ENCODE data around the gene CILP2.

The CILP2 gene, protein sequence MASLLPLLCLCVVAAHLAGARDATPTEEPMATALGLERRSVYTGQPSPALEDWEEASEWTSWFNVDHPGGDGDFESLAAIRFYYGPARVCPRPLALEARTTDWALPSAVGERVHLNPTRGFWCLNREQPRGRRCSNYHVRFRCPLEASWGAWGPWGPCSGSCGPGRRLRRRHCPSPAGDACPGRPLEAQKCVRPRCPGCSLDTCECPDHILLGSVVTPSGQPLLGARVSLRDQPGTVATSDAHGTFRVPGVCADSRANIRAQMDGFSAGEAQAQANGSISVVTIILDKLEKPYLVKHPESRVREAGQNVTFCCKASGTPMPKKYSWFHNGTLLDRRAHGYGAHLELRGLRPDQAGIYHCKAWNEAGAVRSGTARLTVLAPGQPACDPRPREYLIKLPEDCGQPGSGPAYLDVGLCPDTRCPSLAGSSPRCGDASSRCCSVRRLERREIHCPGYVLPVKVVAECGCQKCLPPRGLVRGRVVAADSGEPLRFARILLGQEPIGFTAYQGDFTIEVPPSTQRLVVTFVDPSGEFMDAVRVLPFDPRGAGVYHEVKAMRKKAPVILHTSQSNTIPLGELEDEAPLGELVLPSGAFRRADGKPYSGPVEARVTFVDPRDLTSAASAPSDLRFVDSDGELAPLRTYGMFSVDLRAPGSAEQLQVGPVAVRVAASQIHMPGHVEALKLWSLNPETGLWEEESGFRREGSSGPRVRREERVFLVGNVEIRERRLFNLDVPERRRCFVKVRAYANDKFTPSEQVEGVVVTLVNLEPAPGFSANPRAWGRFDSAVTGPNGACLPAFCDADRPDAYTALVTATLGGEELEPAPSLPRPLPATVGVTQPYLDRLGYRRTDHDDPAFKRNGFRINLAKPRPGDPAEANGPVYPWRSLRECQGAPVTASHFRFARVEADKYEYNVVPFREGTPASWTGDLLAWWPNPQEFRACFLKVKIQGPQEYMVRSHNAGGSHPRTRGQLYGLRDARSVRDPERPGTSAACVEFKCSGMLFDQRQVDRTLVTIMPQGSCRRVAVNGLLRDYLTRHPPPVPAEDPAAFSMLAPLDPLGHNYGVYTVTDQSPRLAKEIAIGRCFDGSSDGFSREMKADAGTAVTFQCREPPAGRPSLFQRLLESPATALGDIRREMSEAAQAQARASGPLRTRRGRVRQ

DNA sequence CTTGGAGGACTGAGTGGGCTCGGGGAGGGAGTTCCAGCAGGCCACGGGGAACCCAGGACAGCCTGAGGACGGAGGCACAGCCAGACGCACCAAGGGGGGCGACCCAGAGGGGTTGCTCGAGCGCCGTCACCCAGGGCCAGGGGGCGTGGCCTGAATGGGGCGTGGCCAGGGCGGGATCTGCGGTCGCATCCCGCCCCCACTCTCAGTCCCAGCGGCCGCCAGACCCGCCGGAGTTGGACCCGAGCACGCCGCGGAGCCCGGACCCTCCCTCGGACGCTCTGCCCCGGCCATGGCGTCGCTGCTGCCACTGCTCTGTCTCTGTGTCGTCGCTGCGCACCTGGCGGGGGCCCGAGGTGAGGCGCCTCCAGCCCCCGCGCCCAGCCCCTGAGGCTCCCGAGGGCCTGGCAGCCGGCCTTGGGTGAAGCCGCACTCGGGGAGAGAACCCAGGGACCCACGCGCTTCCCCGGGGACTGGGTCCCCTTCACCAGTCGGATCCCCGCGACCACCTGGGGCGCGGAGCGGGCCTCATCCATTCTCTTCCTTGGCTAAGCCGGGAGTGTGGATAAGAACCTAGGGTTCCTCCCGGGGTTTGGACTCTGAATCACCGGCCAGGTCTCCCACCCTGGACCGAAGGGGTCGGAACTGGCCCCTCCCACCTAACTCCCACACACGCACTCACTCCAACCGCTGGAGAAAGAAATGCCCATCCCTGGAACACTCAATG lies at the start of gene CILP2:
TSS of gene CILP2 (plus strand) at position 205 of the 724 bp plus-strand sequence. CDS start at position 290, 85 bp downstream.
- no peak for DNase-seq

DNA sequence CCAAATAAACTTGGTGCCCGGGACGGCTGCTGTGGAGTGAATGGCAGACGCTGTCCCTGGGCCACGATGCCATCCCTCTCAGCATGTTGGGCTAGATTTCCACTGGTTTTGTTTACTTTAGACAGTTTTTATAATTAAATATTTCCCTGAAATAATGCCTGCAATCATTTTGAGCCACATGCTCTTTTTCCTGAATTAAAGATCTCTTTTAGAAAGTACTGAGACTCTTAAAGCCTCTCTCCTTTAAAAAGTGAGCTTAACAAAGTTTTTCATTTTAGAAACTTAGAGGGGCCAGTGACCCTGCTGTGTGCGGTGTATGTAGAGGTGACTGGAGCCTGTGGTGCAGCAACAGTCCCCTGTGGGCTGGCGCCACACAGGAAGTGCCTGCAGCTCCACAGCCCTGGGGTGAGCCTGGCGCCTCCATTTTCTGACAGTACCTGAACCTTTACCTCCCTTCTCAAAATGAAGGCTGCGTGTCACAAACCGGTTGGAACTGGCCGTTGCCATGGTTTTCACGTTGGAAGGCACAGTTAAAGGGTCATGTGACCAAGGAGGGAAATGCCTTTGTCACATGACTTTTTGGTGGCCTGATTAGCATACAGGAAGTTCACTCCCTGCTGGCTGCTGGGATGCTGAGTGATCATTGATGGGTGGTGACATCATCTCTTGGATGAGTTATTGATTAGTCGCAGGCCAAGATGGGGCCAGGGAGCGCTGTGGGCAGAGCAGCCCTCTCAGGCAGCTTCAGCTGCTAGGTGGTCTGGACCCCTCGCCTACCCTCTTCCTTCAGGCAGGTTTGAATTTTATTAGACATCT lies 49.0 kb upstream of the CILP2 start:
- no peak for DNase-seq

DNA sequence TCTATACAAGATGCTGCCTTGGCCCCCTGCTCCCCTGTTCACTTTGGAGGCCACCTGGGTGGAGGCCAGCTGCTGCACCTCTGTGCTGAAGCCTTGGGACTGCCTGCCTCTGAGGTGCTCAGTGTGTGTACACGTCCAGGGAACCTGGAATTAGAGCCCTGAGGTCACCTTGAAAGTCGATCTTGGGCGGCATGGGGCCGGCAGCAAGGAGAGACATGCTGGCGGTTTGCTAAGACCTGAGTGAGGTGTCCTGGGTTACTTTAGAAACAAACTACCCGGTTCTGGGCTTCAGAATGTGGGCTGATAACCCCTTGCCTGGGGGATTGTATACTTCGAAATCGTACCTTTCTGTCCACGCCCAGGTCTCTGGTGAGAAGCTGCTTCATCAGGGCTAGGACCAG lies 48.3 kb upstream of the CILP2 start:
- DNase-seq, result no peak

DNA sequence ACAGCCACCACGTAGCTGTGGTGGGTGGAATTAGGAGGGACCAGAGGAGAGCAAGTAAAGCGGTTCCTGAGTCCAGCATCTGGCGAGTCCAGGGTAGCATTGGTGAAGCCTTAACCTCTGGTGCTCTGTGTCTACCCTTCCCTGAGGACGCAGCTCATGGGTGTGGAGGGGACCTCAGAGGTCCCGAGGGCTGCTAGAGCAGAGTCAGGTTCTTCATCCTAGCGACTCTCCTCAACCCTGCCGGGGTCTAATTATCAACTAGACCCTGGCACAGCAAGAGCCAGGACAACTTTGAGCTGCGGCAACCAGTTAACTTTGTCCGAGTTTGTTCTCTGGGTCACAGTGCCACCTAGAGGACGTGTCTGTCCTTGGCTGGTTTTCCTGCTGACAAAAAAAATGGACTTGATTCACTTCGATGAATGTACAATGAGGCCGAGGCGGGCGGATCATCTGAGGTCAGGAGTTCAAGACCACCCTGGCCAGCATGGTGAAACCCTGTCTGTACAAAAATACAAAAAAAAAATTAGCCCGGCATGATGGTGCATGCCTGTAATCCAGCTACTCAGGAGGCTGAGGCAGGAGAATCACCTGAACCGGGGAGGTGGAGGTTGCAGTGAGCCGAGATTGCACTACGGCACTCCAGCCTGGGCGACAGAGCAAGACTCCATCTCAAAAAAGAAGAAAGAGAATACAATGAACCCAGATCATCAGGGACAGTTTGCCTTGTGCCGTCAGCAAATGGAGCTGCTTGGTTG lies 47.7 kb upstream of the CILP2 start:
- DNase-seq, result peak; percentile 39

DNA sequence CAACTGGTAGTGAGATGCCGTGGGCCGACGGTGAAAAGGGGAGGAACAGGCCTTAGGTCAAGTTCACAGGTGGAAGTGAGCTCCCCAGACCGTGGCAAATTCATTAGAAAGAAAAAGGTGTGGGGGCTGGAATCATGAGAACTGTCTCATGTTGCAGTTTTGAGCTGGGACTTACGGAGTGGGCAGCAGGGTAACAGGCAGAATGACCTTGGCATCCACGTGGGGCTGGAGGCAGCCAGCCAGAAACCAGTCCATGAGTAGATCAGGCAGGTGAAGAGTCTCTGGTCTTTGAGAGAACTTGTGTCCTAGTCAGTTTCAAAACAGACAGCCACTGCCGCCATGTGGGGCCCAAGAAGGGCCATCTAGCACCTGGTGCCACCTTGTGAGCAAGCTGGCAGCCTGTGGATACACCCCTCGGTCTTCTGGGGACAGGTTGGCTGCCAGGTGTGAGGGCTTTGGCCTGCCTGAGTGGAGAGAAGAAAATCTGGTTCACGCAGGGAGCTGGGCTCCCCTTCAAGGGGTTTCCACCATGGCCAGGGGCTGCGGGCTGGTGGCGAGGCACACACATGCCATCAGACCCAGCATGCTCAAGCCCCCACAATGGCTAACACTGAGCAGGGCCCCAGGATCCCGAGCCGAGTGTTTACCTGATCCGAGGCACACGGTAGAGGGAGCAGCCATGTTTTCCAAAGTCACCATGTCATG lies 46.6 kb upstream of the CILP2 start:
- DNase-seq, result no peak

DNA sequence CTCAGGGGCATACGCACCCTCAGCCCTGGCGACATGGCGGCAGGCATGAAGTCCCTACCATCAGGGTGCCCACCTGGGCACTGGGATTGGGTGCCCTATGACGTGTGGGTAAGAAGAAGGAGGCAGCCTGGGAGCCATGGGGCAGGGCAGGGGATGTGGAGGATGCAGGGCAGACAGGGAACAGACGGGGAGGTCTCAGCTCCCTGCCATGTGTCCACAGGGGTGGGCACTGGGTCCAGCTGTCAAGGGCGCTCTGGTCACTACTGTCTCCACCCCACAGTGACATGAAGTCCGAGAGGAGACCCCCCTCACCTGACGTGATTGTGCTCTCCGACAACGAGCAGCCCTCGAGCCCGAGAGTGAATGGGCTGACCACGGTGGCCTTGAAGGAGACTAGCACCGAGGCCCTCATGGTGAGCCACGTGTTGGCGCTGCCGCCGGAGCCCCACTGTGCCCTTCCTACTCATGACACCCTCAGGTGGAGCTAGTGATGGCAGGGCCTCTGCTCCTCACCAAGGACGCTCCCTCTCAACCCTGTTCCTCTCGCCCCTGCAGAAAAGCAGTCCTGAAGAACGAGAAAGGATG lies 45.9 kb upstream of the CILP2 start:
- no peak for DNase-seq

DNA sequence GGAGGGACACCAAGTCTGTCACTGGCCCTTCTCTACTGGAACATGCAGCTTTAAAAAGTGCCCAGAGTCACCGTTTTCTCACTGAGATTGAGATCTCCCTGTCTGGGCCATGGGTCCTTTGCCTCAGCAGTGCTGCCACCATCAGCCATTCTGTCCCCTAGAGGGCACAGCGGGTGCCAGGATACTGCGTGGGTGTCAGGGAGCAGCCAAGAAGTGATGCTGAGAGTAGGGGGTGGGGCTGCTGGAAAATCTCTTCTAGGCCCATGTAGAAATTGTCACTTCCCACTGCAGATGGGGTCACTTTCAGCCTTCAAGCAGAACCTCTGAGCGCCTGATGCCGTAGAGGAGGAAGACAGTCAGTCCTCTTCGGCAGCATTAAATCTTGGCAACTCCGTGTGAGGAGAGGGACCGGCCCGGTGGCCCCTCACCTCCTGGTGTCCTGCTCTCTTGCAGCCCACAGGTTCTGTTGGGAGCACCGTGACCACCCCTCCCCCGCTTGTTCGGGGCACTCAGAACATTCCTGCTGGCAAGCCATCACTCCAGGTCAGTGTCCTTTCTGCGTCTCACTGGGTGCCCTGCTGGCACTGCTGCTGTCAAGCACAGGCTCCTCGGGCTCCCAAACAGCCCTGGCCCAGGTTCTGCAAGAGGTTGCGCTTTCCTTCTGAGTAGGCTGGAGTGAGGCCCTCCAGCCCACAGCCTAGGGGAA lies 44.1 kb upstream of the CILP2 start:
- no peak for DNase-seq

DNA sequence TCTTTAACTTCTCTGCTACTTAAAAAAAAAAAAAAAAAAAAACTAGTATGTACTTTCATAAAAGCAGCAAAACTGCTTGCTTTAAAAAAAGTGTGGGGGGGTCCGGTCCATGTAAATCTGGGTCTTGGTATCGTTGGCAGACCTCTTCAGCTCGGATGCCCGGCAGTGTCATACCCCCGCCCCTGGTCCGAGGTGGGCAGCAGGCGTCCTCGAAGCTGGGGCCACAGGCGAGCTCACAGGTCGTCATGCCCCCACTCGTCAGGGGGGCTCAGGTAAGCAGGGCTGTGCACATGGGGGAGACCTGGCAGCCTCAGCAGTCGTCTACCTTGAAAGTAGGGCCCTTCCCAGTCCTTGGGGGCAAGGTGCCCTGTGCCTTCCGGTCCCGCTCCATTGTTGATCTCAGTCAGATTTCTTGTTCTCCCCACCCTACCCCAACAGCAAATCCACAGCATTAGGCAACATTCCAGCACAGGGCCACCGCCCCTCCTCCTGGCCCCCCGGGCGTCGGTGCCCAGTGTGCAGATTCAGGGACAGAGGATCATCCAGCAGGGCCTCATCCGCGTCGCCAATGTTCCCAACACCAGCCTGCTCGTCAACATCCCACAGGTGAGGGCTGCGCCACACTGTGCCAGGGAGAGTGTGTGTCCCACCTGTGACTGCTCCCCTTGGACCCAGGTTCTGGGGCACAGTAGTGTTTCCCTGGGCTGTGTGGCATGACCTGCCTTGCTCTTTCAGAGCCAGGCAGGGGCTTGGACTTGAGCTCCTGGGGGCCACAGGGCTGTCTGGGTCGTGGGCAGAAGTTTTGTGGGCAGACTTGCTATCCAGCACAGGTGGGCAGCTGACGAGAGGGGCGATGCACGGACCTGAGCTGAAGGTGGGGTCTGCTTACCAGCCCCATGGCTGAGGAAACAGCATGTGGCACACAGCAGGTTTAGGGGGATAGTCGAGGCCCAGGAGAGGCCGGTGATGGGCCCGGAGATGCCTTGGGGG lies 42.2 kb upstream of the CILP2 start:
- no peak for DNase-seq

DNA sequence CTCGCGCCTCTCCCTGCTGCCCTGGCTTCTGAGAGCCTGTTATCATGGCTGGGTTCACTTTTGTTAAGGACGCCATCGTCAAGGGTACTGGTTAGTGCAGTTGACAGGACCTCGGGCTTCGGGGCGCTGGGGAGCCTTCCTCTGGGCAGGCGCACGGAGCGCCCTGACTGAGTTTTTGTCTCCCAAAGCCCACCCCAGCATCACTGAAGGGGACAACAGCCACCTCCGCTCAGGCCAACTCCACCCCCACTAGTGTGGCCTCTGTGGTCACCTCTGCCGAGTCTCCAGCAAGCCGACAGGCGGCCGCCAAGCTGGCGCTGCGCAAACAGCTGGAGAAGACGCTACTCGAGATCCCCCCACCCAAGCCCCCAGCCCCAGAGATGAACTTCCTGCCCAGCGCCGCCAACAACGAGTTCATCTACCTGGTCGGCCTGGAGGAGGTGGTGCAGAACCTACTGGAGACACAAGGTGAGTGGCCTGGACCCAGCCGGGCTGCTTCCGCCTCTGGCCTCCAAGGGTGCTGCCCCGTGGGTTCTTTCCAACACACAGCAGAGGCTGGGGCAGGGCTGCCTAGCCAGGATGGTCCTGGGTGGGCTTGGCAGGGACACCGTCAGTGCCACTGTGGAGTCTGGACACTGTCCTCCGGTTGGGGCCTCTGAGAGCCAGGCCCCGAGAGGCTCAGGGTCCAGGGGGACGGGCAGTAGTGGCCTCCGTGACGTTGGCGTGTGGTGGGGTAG lies 39.6 kb upstream of the CILP2 start:
- no peak for DNase-seq

DNA sequence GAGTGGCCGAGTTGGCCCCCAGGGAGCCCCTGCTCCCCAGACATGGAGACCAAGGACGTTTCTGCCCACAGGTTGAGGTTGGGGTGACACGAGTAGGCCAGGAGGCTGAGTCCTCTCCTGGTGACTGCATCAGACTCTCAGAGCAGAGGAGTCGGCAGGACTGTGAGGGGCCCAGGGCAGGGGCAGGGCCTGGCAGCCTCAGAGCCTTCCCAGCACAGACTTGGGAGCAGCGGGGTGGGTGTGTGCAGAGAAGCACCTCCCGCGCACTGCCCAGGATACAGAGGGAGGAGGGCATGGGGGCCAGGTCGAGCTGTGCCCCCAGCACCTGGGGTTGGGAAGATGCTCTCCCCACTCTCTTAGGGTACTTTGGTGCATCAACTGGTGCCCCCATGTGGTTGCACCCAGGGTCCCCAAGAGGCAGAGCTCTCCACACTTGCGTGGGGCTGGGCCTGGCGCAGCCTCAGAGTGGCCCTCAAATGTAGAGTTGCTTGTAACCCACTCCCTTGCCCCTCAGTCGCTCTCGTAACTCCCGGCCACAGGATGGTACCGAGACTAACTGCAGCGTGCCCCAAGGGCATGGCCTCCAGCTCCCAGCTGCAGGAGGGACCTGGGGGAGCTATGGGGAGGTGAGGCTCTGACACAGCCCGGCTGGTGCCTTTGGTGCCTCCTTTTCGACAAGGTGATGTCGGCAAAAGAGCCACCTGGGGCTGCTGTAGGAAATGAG lies 38.6 kb upstream of the CILP2 start:
- no peak for DNase-seq

DNA sequence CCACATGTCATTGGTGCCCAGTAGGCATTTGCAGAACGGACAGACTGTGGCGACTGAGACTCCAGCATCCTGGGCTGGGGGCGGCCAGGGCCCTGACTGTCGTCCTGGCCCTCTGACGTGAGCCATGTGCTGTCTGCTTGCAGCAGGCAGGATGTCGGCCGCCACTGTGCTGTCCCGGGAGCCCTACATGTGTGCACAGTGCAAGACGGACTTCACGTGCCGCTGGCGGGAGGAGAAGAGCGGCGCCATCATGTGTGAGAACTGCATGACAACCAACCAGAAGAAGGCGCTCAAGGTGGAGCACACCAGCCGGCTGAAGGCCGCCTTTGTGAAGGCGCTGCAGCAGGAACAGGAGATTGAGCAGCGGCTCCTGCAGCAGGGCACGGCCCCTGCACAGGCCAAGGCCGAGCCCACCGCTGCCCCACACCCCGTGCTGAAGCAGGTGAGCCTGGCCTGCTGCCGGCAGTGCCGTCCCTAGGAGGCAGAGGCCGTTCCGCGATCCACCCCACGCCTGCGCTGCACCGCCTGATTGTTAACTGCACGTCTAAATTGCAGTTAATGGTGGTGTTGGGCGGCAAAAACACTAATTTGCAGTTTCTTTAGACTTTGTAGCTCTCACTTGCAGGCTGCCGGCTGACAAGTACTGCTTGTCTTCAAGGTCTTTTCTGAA lies 37.0 kb upstream of the CILP2 start:
- no peak for DNase-seq

DNA sequence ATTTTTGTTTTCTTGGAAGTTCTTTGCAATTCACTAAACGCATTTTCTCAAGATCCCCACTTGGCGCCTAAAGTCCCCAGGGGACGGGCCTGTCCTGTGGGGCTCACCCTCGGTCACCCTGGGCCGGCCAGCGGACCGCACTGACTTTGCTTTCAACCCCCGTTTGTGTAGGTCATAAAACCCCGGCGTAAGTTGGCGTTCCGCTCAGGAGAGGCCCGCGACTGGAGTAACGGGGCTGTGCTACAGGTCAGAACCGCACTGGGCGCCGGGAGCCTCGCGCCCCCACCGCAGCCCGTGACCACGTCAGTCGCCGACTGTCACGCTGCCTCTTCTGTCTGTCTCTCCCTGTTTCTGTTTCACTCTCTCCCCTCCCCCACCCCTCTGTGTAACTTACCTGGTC lies 36.3 kb upstream of the CILP2 start:
- DNase-seq, result no peak

DNA sequence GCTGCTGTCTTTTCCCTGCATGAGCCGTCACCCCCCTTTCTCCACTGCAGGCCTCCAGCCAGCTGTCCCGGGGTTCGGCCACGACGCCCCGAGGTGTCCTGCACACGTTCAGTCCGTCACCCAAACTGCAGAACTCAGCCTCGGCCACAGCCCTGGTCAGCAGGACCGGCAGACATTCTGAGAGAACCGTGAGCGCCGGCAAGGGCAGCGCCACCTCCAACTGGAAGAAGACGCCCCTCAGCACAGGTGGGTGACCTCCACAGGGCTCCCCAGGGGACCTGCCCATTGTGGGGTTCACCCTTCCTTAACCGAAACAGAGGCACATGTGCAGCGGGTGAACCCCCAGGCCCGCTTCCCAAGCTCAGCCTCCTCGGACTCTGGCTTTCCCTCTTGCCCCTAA lies 35.8 kb upstream of the CILP2 start:
- no peak for DNase-seq

DNA sequence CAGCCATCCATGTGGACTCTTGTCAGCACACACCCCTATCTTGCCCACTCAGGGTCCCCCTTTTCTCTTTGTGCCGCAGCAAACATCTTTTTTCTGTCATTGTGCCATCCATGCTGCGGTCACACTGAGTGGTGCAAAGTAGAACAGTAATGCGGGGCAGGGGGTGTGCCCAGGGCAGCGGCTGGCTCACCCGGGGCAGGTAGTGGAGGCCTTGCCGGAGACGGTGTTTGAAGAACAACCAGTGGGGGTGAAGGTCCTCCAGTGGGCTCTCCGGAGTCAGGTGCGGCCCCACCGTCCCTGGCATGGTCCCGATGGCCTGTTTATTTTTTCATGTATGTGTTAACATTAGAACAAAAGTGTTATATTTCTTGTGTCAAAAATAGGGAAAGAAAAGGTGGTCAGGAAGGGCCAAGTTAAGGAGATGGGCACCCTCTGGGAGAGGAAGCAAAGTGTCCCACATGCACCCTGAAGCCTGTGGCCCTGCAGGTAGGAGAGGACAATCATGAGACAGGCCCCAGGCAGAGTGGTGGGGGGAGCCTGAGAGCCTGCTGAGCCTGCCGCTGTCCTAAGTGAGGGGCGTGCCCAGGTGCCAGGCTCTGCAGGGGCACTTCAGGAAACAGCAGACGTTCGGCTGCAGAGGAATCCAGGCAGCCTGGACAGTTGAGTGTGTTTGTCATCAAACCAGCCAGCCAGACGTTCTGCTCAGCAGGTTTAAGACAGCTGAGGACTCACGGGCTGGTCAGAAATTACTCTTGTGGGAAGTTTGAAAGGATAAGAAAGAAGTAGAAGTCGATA lies 35.1 kb upstream of the CILP2 start:
- no peak for DNase-seq
